GM12801 (cell line): ENCODE data around the gene CCDC187.

Source experiments
- TF ChIP-seq, protein P1 (sequence below): IDR thresholded peaks from one replicate; pipeline ENCODE4 v1.5.1; 2011; ENCODE audit warnings: control low read depth; ENCODE audit not compliant: insufficient read length; ENCODE audit errors: extremely low read depth

The CCDC187 gene

DNA sequence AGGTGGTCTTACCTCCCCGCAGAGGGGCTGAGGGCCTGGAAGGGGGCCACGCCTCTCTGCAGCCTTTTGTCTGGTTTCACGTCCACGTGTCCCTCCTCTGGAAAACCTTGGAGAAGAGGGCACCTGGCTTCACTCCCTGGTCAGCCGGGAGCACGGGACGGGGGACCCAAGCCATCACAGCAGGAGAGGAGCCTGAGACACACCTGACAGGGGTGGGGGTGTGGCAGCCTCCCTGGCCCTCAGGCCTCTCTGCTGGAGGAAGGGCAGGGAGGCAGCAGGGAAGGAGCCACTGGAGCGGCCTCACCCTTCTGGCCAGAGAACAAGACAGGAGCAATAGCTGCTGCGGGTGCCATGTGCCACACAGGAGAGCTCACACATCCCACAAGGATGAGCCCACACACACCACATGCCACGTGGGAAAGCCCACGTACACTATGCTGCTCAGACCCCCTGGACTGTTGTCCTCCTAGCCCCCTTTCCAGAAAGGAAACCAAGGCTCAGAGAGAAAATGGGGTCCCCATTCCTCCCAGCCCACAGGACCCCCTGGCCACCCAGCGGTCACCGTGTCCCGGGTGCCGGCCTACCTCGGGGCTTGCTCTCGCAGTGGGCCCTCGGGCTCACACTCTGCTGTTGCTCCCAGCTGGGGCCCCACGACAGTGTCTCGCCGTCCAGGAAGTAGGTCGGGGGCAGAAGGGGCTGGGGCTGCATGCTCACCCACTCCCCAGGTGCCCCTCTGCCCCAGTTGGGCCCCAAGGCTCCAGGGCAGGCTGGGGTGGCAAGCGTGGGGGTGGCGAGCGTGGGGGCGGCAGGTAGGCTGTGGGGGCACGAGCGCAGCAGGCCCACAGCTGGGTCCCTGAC lies 18.2 kb downstream of the CCDC187 start:
- TF ChIP-seq, protein P1, sequence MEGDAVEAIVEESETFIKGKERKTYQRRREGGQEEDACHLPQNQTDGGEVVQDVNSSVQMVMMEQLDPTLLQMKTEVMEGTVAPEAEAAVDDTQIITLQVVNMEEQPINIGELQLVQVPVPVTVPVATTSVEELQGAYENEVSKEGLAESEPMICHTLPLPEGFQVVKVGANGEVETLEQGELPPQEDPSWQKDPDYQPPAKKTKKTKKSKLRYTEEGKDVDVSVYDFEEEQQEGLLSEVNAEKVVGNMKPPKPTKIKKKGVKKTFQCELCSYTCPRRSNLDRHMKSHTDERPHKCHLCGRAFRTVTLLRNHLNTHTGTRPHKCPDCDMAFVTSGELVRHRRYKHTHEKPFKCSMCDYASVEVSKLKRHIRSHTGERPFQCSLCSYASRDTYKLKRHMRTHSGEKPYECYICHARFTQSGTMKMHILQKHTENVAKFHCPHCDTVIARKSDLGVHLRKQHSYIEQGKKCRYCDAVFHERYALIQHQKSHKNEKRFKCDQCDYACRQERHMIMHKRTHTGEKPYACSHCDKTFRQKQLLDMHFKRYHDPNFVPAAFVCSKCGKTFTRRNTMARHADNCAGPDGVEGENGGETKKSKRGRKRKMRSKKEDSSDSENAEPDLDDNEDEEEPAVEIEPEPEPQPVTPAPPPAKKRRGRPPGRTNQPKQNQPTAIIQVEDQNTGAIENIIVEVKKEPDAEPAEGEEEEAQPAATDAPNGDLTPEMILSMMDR = no peak

DNA sequence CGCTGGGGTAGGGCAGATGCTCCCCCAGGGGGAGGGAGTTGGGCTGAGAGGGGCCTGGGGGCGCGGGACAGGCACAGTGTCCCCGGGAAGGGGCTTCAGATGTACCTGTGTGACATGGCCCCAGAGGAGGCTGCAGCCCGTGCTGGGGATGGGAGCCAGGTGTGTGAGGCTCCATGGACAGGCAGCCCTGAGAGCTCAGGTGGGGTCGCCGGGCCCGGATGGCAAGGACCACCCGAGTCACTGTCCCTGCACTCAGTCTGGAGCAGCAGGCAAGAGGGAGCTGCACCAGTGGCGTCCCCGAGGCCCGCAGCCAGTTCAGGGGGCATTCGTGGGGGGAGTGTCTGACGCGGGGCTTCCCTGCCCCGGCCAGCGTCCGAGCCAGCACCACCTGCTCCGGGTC lies 18.9 kb downstream of the CCDC187 start:
- TF ChIP-seq, protein P1 = no peak

DNA sequence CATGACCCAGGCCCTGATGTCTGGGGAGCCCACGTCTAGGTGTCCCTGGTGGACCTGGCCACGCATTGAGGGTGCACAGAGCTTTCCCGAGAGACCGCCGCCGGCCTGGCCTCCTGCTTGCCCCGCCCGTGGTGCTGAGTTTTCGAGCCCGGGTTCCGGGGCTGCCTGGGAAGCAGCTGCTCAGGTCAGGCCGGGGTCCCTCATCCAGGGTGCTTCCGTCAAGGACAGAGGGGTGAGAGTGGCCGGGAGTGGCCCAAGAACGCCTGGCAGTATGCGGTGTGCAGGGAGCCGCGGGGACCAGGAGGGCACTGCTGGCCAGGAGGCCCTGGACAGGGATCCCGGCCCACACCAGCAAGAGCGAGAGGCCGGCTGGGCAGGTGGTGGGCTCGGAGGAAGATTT lies 19.6 kb downstream of the CCDC187 start:
- TF ChIP-seq, protein P1 = no peak

DNA sequence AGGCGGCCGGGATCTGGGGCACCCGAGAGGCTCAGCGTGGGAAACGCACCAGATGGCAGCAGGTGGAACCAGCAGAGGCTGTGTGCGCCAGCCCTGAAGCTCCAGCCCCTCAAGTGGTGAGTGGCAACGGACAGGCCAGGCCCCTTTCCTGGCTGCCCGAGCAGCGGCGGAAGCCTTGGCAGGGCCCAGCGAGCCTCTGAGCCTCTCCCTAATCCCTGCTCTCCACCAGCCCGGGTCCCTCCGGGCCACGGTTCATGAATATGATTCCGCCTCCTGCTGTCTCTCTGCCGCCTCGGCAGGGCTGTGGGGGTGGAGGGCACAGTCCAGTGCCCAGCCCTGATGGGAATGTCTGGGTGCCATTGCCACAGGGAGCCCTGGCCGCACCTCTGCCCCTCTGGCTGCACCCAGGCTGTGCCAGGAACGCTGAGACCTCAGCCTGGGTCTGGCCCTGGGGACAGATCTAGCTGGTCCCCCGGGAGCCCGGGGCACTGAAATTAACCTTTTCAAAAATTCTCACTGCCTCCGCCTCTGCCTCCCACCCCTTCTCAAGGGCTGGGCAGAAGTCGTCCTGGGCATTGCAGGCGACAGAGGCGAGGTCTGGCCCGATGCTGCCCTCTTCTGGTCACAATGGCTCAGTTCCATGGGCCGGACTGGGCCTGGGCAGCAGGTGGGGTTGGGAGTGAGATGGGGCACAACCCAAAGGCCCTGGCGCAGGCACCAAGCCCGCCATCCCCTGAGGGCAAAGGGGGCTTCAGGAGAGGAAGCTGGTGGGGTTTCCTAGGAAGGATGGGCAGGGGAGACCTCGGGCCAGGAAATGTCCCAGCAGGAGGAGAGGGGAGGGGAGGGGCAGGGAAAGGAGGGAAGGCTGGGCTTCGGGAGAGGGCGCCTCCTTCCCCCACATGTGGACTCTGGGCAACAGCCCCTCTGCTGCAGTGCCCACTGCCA lies 20.3 kb downstream of the CCDC187 start:
- TF ChIP-seq, protein P1 = no peak

DNA sequence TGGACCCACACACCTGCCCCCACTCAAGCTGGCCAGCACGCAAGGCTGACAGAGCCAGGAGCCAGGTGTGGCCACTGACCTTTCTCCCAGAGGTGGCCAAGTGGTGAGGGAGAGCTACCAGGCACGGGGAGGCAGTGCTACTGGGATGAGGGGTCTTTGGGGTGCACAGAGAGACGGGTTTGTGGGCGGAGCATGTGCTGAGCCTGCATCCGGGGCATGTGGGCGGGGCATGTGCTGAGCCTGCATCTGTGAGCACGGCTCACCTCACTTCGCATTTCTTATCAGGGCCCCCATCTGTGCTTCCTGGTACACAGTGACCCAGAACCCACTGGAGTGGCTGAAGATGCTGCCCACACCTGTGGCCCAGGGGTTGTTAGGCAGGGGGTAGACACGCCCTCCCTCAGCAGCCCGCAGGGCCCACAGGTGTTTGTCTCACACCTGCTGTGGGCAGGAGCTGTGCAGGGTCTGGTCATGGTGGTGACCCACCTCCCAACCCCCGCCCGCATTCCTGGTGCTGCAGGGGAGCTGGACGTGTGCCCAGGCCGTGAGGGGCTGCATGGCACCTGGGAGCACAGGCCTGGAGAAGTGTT lies 21.5 kb downstream of the CCDC187 start:
- TF ChIP-seq, protein P1 = no peak

DNA sequence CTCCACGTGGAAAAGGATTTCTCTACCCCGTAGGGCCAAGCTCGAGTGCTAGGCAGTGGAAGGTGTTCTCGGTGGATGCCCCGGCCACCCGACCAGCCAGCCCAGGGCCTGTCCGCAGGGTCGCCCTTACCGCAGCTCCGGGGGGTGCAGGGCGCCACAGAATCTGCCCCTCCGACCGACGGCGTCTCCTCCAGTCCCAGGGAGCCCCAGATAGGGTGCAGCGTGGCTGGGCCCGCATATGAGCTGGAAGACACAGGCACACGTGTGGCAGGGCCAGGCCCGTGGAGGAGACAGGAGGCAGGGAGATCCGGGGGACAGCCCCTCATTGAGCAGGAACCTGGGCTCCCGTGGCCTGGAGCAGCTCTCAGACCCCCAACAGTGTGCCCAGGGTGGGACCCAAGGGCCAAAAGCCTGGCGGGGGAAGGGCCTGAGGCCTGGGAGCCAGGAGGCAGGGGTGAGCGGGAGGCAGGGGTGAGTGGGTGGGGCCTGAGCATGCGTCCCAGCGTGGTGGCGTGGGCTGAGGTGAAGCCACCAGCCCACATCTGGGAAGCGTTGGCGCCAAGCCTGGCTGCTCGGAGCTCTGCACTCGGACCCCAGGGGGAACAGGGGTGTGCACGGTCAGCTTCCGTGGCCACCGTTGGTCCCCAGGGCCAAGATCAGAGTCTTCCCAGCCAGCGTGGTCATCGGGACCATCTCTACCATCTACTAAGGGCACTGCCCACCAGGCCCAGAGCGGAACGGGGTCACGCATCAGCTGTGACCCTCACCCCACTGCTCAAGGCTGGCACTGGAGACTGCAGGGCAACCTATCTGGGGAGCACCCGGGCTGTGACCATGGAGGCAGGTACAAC lies 22.2 kb downstream of the CCDC187 start:
- TF ChIP-seq, protein P1 = no peak
